Hippocampal formation (tissue), 2 donors: ENCODE measurements around the gene ZDHHC11B.
"Not testable (repeated sequence)": the region's sequence is repeated elsewhere in the genome, so short reads cannot be mapped to it uniquely, and the experiment has no call there.

Experiments used
- DNase-seq, 2 donors: peaks; one replicate each; lab custom pipeline; 2025; lab: John Stamatoyannopoulos, UW

The ZDHHC11B gene

DNA sequence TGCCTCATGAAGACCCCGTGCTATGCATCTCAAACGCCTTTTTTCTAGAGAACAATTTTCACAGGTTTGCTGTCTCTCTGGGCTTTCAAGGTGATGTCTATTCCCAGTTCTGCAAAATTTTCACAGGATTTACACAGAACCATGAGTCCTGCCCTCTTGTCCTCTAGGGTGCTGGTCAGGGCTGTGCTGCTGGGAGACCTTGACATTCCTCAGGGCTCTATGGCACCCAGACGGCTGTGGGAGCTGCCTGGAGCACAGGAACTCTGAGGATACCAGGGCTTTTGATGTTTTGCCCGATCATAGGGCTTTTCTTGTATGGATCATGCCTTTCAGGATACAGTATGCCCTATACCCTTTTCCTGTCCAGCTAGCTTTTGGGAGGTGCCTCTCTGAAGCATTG is 68.9 kb downstream of the ZDHHC11B start:
- not testable (repeated sequence) for DNase-seq

DNA sequence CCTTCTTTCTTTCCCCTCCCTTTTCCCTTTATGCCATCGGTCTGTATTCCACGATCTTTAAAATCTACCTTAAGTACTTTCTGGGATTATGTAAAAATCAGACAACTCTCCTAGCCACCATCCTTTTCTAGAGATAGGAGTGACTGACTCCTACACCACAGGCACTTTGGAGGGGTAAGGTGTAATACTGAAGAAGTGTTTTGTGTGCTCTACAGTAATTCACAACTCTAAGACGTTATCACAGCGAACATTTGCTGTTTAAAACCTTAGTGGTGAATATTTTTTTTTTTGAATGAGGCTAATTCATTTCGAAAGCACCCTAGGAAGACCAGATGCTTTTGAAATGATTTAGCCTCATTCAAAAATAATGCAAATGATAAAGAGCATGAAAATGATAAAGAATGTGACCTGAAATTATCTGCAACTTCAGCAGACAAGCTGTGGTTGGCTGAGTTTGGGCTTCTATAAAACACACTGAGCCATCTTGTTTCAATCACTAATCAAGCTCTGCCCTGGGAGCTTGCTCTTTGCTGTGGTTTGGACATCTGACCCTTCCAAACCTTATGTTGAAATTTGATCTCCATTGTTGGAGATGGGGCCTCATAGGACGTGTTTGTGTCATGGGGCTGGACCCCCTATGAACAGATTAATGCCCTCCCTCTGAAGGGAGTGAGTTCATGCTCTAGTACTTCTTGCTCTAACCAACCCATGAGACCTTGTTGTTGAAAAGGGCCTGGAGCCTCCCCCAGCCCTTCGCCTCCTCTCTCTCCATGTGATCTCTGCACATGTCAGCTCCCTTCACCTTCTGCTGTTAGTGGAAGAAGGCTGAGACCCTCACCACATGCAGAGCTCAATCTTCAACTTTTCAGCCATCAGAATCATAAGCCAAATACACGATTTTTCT is 70.1 kb downstream of the ZDHHC11B start:
- not testable (repeated sequence) for DNase-seq

DNA sequence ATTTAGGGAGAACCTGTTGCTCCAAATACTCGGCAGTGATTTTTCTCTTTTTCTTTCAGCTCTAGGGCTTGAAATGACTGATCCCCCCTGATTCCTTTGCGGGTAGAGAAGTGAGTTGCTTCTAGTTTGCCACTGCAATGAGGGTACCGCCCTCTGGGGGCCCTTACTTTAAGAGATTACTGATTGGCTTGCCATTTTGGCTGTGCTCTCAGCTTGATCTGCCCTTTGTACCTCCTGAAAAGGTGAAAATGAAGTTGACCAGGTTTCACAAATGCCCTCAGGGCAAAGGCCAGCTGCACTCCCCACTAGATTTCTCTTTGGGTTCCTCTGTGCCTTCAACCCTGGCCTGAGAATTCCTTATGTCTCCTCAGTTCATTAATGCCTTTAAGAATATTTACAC is 70.8 kb downstream of the ZDHHC11B start:
- DNase-seq: not testable (repeated sequence)

DNA sequence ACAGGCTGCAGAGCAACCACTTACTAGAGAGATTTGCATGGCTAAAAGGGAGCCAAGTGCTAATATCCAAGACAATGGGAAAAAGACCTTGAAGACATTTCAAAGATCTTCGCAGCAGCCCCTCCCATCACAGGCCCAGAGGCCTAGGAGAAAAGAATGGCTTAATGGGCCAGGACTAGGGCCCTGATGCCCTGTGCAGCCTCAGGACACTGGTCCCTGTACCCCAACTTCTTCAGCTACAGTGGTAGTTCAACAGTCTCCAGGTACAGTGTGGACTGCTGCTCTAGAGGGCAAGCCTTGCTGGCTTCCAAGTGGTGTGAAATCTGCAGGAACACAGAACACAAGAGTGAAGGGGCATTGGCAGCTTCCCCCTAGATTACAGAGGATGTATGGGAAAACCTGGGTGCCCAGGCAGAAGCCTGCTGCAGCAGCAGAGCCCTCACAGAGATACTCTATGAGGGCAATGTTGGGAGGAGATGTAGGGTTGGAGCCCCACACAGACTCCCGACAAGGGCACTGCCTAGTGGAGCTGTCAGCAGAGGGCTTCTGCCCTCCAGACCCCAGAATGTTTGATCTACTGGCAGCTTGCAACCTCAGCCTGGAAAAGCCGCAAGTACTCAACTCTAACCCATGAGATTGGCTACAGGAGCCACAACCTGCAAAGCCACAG is 75.5 kb downstream of the ZDHHC11B start:
- DNase-seq: not testable (repeated sequence)

DNA sequence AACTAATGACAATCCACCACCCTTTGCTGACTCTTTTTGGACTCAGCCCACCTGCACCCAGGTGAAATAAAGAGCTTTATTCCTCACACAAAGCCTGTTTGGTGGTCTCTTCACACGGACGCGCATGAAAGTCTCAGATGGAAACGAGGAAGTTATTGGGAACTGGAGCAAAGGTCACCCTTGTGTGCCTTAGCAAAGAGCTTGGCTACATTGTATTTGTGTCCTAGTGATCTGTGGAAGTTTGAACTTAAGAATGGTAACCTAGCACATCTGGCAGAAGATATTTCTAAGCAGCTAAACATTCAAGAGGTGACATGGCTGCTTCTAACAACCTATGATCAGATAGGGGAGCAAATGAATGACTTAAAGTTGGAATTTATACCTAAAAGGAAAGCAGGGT is 76.2 kb downstream of the ZDHHC11B start:
- not testable (repeated sequence) for DNase-seq

DNA sequence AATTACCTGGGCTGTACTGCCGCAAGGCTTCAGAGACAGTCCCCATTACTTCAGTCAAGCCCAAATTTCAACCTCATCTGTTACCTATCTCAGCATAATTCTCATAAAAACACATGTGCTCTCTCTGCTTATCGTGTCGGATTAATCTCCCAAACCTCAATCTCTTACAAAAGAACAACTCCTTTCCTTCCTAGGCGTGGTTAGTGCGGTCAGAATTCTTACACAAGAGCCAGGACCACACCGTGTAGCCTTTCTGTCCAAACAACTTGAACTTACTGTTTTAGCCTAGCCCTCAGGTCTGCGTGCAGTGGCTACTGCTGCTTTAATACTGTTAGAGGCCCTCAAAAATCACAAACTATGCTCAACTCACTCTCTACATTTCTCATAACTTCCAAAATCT is 78.4 kb downstream of the ZDHHC11B start:
- not testable (repeated sequence) for DNase-seq

DNA sequence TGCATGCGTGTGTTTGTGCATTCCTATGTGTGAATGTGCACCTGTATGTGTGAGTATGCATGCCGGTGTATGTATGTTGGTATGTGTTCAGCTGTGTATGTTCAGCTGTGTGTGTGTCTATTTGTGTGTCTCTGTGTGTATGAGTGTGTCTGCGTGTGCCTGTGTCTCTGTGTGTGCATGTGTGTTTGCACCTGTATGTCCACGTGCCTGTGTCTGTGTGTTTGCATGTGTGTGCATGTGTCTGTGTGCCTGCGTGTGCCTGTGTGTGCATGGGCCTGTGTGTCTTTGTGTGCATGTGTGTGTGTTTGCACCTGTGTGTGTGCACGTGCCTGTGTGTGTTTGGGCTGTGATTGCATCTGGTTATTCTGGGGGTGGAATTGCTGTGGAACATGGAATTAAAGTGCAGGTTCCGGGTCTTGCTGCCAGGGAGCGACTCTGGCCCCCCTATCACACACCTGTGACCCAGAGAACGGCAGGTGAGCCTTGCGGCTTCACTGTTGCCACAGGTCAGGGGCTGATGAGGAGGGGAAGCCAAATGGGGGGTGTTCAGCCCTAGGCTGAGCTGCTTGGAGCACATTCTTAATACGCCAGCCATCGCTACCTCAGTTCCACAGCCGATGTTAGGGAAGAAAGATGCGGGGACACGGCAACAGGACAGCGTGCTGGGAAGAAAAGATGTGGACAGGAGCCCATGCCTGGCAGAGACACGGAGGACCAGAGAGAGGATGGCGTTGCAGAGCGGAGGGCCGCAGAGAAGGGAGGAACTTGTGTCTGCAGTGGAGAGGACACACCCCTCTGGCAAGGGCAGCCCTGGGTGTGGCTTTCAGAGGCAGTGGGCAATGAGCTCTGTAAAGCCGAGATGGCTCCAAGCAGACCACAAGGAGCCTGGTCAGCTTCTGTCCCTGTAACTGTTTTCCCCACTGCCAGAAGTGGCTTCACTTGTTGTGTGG is 87.5 kb downstream of the ZDHHC11B start:
- not testable (repeated sequence) for DNase-seq

DNA sequence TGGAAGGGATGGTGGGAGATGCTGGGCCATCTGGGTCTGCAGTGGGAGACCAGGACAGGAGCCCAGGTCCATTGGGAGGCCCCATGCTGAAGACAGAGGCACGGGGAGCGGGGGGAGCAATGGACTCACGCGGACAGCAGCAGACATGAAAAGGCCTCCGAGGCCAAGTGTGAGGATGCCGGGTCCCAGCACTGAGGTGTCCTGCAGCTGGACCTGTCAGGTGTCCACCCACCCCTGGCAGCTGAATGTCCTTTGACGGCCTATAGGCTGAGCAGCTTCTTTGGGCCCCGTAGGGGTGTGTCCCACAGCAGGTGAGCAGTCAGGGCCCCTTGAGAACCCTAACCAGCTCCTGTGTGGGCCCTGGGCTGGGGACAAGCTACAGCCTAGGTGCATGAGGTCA is 88.3 kb downstream of the ZDHHC11B start:
- not testable (repeated sequence) for DNase-seq

DNA sequence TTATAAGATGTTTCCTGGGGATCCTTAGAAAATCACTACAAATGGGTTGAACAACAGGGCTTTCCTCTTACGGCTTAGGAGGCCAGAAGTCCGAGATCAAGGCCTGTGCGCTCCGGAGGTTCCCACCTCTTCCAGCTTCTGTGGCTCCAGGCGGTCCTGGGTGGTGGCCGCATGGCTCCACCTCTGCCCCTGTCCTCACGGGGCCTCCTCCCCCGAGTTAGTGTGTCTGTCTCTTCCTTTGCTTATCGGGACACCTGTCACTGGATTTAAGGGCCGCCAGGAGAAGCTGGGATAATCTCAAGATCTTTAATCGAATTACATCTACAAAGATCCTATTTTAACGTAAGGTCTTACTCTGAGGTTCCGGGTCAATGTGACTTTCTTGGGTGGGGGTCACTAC is 89.1 kb downstream of the ZDHHC11B start:
- DNase-seq: not testable (repeated sequence)

DNA sequence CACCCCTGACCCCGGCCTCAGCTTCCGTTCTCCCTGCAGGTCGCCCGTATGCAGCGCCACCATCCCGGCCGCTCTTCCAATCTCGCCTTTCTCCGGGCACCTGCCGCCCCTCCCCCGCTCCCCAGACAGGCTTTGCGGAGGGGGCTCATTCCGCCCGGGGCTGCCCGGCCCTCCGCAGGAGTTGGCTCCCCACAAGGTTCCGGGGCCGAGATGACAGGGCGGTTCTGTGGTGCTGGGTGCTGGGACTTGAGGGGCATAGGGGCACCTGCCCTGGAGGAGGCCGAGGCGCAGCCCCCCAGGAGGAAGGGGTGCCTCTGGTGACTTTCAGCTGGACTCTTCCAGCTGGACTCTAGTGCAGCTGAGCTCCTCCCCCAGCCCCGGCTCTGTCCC is 90.5 kb downstream of the ZDHHC11B start:
- DNase-seq: not testable (repeated sequence)

DNA sequence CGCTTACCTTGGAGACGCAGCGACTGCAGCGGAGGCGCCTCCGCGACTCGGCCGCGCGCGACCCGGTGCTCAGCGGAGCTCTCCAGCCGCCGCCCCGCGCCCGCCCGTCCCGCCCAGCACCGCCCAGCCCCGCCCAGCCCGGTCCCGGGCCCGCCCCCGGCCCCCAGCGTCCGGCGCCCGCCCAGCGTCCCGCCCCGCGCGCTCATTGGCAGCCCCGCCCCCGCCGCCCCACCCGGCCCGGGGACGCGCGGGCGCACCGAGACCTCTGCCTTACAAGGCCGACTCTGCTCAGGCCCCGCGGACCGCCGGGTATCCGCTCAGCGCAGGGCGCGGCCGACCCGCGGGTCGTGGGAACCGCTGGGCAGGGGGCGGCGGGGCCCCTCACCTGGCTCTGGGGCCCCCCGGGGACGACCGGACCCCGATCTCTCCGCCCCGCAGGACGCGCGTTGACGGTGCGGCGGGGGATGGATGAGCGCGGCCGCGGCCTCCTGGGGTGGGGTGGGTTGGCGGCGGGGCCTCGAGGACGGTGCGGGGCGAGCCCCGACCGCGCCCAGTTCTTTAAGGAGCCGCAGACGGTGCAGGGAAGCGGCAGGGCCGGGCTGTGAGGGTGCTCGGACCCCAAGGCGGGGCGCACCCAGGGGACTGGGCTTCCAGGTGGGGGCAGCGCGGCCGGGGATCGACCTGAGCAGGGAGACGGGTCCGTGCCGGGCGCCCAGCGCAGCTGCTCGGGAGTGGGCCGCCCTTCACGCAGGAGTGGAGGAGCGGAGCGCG is 91.1 kb downstream of the ZDHHC11B start, which contains the start of gene TPPP:
TPPP (minus strand) TSS at position 82 of the 771 bp plus-strand sequence. CDS start 15,292 bp downstream, outside the sequence.
- DNase-seq: peak; percentile 74 to 97

DNA sequence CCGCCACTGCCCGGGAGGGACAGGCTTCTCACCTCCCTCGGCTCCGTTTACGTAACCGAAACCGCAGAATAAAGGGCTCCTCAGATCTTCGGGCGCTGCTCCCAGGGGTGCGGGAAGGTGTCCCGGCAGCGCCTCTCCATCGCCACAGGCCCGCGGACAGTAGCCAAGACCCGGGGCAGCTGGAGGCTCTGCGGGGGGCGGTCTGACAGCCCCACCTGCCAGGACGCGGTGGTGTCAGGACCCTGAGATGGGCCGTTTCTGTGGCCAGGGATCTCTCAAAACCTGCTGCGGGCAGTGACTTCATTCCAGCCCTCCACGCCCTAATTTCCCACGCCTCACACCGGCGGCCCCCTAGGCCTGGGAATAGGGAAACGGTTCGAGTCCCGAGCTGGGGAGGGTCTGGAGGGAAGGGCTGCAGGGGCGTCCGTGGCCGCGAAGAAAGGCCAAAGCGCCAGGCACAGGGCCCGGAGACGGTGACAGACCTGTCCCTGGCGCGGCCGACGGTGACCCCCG is 91.9 kb downstream of the ZDHHC11B start:
- DNase-seq: not testable (repeated sequence)

DNA sequence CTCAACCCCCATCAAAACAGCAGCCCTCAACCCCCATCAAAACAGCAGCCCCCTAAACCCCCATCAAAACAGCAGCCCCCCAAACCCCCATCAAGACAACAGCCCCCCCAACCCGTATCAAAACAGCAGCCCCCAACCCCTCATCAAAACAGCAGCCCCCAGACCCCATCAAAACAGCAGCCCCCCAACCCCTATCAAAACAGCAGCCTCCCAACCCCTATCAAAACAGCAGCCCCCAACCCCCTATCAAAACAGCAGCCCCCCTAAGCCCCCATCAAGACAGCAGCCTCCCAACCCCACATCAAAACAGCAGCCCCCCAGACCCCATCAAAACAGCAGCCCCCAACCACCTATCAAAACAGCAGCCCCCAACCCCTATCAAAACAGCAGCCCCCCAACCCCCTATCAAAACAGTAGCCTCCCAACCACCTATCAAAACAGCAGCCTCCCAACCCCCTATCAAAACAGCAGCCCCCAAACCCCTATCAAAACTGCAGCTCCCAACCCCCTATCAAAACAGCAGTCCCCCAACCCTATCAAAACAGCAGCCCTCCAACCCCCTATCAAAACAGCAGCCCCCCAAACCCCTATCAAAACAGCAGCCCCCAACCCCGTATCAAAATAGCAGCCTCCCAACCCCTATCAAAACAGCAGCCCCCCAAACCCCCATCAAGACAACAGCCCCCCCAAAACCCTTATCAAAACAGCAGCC is 92.6 kb downstream of the ZDHHC11B start:
- DNase-seq: no peak

DNA sequence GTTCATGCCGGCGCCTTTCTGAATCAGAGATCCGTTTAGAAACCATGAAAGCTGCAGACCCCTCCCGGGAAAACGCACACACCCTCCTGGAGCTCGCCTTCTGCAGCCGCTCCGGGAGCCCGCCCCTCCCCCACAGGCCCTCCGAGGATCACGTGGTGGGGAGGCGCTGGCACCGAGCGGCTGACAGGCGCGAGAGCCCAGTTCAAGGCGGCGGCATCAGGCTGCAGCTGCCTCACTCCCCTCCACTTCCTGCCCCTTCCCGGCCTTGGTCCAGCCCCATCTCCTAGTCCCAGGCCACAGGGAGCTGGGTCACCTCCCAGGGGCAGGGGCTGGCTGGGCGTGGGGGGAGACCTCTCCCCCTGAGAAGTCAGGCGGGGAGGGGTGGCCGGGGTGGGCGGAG is 93.5 kb downstream of the ZDHHC11B start:
- not testable (repeated sequence) for DNase-seq

DNA sequence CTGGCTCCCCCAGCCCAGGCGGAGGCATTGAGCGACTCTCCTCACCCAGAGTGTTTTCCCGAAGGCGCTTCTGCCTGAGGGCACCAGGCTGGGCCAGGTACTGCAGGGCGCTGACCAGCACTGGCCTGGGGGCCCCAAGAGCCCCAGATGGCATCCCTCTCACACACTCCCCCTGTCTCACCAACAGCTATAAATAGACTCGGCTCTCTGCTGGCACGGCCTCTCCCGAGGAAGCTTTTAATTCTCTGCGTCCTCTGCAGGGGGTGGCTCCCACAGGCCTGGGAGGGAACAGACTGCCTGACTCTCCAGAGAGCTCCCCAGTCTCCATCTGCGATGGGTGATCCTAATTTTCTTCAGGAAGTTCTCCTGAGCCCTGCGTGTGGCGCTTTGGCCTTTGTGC is 94.2 kb downstream of the ZDHHC11B start:
- DNase-seq: not testable (repeated sequence)

DNA sequence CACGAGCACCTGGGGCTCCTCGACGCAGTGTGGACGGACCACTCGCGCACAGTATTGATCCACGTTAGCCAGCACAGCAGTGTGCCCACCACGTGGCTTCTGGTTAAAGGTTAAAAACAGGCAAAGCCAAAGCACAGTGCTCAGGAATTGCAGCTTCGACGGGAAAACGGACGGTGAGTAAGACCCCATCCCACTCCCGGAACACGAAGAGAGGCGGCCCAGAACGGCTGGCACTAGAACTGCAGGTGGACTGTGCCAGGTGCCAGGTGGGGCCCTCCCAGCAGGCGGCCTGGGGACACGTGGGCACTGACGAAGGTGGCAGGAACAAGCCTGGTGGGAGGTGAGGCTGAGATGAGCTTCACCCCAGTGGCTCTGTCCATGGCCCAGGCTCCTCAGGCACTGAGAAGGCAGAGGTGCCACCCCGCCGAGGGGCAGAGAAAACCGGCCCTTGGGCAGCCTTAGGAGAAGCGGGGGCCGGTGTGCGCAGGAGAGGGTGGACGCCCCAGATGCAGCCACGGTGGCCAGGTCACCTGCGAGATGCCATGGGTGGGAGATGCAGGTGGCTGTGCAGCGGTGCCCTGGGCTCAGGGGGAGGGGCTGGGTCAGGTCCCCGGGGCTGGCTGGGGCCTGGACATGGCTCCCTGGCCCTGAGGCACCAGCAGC is 96.0 kb downstream of the ZDHHC11B start:
- not testable (repeated sequence) for DNase-seq

DNA sequence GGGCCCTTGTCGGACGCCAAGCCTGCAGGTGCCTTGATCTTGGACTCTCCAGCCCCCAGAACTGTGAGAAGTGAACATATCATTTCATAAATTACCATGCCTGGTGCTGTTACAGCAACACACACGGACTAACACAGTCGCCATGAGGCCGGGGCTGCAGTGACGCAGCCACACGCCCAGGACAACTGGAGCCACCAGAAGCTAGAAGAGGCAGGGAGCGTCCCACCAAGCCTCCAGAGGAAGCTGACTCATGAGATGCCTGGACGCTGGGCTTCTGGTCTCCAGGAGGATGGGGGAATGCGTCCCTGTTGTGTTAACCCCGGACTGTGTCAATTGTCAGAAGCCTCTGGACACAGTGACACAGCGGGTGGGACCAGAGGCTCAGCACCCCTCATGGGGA is 97.6 kb downstream of the ZDHHC11B start:
- not testable (repeated sequence) for DNase-seq

DNA sequence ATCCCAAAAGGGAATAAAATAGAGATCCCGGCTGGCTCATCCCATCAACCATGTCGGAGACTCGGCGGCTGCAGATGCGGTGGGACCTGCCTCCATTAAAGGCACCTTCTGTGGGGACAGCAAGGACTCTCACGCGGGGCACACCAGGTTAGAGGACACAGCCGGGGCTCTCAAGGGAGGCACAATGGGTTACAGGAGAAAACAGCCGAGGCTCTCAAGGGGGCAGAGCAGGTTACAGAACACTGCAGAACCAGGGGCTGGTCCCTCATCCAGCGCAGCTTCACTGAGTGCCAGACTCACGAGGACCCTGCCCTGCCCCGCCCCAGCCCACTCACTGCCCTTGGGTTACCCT is 98.4 kb downstream of the ZDHHC11B start:
- not testable (repeated sequence) for DNase-seq
